Measurements from ENCODE around the gene CLCNKB.
"Not testable (repeated sequence)": the region's sequence is repeated elsewhere in the genome, so short reads cannot be mapped to it uniquely, and the experiment has no call there.

GRCh38 chr1:16042654-16043053 is 928 bp upstream of the CLCNKB start:
- TF ChIP-seq CTCF (IDR thresholded peaks at IDR 0.05 in 4 of 5, conservative IDR thresholded peaks at IDR 0.05 in 1 of 5); POLR2A (IDR thresholded peaks at IDR 0.05): not testable (repeated sequence)

Measured in gastrocnemius medialis (tissue), 4 donors.